ENCODE results near the gene GALE. TPM values are rescaled to one million over a fixed set of nuclear protein-coding genes. Genes with fewer than 3 reads are reported as not detected.

Gene GALE
- total and polyA plus RNA-seq, 2 of the 13 experiments (the other 11 are each of a cell fraction or from before 2014, with no cell fraction given): 85.2 to 88.4 TPM

DNA sequence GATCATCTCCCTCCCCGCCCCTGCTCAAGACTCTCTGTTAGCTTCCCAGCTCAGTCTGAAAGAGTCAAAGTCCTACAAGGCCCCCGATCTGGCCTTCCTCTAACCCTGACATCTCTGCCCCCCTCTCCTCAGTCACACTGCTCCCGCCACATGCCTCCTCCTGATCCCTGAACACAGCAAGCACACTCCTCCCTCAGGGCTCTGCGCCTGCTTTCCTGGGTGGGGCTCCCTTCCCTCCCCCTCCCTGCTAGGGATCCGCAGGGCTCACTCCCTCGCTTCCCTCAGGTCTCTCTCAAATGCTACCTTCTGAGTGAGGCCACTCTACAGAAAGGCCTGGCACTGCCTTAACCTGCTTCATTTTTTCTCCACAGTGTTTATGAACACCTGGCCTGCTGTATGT lies 5.7 kb upstream of the GALE start:
- Histone ChIP-seq H3K4me1 (ENCODE audit: insufficient read depth, low read length) (peaks cover 71% of the 10 kb centered on the region), H3K36me3 (replicated peaks in 1 of 2; ENCODE audit: control insufficient read depth in 1 of 2, insufficient read depth in 2 of 2, low read length in 2 of 2) (peaks cover under 1 to 2% of the 10 kb centered on the region in 2 experiments; a peak in 2 of 5 replicates), H3K4me2 (ENCODE audit: low read depth, low read length) (no peak overlapping the region), H3K79me2 (ENCODE audit: insufficient read depth, low read length) (no peaks in the 10 kb centered on the region), H3K27ac (ENCODE audit: extremely low read length, insufficient read depth, low read length) (no peak overlapping the region), H3K4me3 (replicated peaks in 1 of 3; ENCODE audit: insufficient read depth in 1 of 3, low read depth in 2 of 3, low read length in 3 of 3) (no peak overlapping the region), H3K9me3 (ENCODE audit: low read length) (no peaks in the 10 kb centered on the region), H3K9ac (ENCODE audit: insufficient read depth, low read depth, low read length) (no peak overlapping the region), H4K20me1 (ENCODE audit: insufficient read depth, low read length) (no peaks in the 10 kb centered on the region), H3K27me3 (ENCODE audit: control insufficient read depth in 1 of 2, insufficient read depth in 2 of 2, low read length in 2 of 2) (no peaks in the 10 kb centered on the region), H2AFZ (ENCODE audit: low read length) (no peak overlapping the region)
- in situ Hi-C loops (cut with HindIII; ENCODE audit: extremely low pct_ligation_motif_present, low pct_unique_long_range_greater_than_20kb) (loop anchor here (5.0 kb wide), 2 partner anchors 61 to 111 kb away; partner anchors contain the start of gene FUCA1), intact Hi-C loops (cut with micrococcal nuclease; ENCODE audit: unreplicated experiment) (no loop called here)
- DNase-seq (ENCODE audit: low spot score) (no peak), FAIRE-seq (no peak), ATAC-seq (no peak)
- POLR2A ChIA-PET: interaction anchor here (0.9 to 1.6 kb wide), 2 partner anchors 18 to 32 kb away, joined by 3 to 6 read pairs; no protein-coding TSS in a partner anchor
- no peak for TF ChIP-seq NFATC3 (CRISPR knock-in tag; IDR thresholded peaks at IDR 0.05)
- no peak for TF ChIP-seq KLF15 (CRISPR knock-in tag; IDR thresholded peaks at IDR 0.05; ENCODE audit: borderline replicate concordance)
- TF ChIP-seq HNF4G (IDR thresholded peaks at IDR 0.05; ENCODE audit: borderline replicate concordance, low read depth, low read length): no peak
- no peak for TF ChIP-seq HNF4G (CRISPR knock-in tag; IDR thresholded peaks at IDR 0.05; ENCODE audit: borderline replicate concordance, low read depth)
- peak; percentile 30; the same call in 1 of the 2 replicates for TF ChIP-seq ZBTB33 (CRISPR knock-in tag; IDR thresholded peaks at IDR 0.05)
- TF ChIP-seq FOXA3 (CRISPR knock-in tag; IDR thresholded peaks at IDR 0.05): no peak
- TF ChIP-seq RFX1 (IDR thresholded peaks at IDR 0.05): no peak
- CTCF ChIA-PET (ENCODE audit: low intra/inter-chr PET ratio, low total read pairs): no interaction called here
- WGBS (ENCODE audit: low lambda C conversion rate): 84% methylated on average over 6 of the region's 6 CpGs
- BruUV-seq (replicated peaks): no TSS peak
